HuH-7.5 (cell line): ENCODE measurements around the gene SRBD1.
"Not testable (repeated sequence)": the region's sequence is repeated elsewhere in the genome, so short reads cannot be mapped to it uniquely, and the experiment has no call there.

Experiments used
- DNase-seq: peaks from one replicate; pipeline ENCODE4 v3.0.0; 2011; ENCODE audit warnings: low spot score

SRBD1 gene

DNA sequence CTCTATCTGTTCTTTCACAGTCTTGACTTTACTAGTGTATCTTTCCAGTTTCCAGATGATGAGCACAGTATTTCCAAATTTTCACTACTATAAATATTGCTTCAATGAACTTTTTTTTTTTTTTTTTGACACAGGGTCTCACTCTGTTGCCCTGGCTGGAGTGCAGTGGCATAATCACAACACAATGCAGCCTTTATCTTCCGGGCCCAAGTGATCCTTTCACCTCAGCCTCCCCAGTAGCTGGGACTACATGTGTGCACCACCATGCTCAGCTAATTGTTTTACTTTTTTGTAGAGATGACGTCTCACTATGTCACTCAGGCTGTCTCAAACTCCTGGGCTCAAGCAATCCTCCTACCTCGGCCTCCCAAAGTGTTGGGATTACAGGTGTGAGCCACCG is 142.8 kb downstream of the SRBD1 start:
- DNase-seq, result no peak

DNA sequence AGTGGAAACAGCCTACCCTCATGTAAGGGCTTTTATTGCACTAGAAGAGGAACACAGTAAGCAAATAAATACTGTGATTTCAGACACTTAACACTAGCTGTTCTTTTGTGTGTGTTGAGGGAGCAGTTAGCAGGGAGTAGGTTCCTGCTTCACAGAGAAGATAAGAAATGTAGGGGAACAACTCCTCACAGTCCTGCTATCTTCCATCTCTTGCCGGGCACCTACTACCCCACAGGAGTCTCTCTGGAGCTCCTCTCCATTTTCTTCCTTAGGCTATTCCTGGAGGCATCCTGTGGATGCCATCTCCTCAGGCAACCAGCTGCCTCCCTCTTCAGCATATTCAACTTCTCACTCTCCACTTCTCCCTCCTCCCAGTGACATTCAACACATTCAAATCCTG is 145.0 kb downstream of the SRBD1 start:
- DNase-seq, result no peak

DNA sequence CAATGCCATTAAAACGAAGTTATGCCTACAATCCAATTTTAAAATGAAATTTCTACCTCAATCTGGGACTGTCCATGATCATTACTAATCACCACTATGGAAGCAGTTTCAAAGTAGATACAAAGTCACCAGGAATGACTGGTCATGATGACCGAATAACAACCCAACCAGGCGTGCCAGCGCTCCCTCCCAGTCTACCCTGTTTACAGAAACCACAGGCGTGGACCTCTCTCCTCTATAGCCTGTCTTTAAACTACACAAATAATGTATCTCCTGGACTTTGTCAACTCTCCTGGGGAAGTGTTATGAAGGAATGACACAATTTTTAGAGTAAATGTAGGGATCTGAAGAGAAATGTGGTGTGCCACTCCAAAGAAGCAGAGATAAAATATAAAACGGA is 150.2 kb downstream of the SRBD1 start:
- DNase-seq, result no peak

DNA sequence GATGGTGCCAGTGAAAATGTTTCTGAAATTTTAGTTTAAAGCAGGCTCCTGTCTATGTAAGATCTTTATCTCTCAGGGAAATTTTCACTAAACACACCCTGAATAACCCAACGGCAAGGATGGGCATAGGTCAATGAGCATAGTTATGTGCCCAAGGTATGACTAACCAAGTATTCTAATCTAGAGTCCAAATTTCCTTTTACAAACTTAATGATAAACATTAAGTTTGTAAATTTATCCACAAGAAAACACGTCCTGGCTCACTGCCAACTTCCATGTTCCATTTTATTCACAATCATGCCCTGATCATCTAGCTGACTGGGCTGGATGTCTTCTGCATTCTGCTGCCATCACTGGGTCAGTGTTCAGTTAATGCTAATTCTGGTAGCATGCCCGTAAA is 151.2 kb downstream of the SRBD1 start:
- DNase-seq, result no peak

DNA sequence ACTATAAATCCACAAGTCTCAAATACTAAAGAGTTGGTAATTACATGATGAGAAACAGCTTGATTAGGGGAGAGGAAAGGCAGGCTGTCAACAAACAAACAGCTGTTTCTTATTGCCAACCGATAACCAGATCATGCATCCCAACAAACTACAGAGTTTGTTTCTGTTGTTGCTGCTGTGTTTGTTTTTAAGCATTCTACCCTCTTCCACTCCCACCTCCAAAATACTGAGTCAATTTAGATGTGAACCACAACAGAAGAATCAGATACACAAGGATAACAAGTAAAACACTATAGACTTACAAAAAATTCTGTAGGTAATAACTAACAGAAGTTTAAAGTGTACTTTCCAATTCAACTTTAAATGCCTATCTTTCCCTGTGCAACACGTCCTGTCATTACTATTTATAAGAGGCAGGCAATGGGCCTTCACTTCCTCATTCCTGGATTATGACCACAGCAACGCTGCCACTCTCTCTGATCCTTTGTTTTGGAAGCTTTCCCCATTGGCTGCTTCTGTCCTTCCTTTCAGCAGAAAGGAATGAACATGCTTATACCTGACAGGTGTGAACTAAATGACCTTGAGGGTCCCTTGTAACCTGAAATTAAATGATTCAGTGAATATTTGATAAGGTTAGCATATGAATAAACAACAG is 152.0 kb downstream of the SRBD1 start:
- DNase-seq, result no peak

DNA sequence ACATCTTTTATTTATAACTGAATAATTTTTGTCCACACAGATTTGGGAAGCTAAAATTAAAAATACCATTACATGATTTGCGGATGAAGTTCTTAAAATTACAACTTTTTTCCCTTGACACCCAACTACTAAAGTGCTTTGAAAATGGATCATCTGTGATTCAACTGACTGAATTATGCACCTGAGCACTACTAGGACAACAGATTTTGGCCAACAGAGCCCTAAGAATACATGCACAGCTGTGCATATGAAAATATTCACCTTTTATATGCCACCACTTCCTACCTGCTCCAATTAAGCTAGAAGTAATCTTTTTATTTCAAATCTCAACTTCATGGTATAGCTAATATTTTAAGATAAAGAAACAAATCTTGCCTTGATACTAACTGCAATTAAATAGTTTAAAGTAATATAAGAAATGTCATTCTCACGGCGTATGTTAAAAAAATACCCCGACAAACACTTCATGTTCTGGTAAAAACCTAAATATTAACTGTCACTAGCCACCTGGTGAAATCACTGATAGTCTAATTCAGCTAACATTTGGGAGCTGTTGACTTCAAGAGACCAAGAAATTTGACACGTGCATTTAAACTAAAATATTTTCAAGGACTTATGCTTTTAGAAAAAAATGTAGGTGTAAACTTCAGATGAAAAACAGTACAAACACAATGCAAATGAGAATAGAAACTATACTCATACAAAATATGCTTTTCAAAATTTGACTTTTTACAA is 153.7 kb downstream of the SRBD1 start:
- no peak for DNase-seq

DNA sequence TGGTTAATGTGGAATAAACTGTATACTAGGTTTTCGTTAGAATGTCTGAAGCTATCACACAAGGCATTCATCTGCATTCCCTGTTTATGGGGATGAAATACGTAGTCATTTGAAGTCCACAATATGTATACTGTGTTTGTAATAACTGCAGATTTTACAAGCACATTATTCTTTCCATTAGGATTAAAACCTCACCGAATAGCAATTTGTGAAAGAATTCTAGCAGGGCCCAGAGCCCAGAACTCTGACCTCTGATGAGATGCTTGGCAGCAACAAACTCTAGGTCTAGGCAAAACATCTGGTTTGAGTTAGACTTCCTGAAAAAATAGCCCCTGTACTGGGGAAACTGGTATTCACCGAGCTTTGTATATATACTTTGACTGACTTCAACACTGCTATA is 158.2 kb downstream of the SRBD1 start:
- DNase-seq, result no peak

DNA sequence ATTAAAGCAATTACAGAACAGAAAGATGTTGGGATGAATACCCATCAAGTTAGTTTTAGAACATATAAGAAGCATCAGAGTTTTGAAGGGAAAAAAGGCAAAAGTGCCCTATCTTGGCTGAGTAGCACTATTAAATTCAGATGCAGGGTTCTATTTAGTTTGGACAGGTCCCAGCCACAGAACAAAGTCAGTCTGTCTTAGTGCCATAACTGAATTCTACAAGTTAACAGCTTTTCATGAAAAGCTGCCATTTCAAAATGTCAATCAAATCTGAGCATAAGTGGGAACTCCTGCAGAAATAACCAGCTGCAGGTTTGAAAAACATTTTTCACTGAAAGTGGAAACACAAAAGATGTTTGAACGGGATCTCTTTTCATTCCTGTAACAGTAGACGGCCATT is 160.4 kb downstream of the SRBD1 start:
- DNase-seq, result no peak

DNA sequence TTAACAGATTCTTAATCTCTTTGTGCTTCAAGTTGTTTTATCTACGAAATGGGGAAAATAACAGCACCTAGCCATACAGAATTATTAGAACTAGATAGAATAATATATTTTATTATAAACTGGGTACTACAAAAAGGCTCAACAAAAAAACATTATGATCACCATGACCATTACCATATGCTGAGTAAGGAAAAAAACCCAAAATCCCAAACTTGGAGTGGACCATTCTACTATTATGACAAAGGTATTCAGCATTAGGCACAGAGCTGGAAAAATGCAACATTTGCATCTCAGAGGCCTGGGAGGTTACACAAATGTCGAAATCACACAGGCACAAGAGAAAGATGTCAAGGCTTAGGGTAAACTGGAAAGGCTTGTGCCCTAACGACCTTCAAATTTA is 162.8 kb downstream of the SRBD1 start:
- DNase-seq, result no peak

DNA sequence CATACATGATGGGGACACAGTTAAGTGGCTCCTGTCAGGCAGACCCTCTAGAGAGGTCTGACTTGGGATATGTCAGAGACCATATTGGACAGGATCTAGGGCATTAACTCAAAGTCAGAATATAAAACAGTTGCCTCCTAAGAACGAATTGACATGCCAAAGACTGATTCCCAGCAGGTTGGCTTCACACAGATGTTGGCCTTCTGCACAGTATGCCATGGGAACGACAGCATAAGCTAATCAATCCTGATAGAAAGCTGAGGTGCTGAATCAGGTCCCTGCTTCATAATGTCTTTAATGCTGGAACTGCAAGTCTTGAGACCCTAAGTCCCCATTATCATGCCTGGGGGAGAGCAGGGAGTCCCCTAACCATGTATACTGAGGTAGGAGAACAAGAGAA is 165.1 kb downstream of the SRBD1 start:
- DNase-seq, result no peak

DNA sequence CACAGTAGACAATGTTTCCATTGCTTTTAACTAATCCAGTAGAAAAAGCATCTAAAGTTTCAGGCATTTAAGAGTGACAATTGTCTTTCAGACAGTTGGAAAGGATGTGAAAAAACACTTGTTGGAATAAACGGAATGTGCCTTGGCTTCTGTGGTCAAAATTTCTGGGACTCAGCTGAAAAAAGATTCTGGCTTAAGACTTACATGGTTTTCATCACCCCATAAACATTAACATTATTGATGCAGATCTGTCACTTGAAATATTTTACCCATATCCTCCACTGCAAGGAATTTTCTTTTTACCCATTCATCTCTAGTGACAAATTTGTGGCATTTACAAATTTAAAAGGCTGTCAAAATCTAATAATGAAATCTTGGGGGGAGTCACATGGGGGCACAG is 166.0 kb downstream of the SRBD1 start:
- no peak for DNase-seq

DNA sequence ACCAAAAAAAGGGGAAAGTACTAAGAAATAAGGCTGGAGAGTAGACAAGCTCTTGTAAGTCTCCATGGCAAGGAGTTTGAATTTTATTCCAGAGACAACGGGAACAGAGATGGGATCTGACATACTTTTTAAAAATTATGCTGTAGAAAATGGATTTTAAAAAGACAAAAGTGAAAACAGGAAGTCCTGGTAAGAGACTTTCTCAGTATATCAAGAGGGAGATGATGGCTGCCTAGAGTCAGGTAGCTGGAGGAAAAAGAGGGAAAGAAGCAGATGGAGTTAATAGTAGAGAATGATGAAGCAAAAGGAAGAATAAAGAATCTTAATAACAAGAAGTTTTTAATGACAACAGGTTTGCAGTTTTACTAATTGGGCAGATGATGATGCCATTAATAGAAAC is 168.1 kb downstream of the SRBD1 start:
- no peak for DNase-seq

DNA sequence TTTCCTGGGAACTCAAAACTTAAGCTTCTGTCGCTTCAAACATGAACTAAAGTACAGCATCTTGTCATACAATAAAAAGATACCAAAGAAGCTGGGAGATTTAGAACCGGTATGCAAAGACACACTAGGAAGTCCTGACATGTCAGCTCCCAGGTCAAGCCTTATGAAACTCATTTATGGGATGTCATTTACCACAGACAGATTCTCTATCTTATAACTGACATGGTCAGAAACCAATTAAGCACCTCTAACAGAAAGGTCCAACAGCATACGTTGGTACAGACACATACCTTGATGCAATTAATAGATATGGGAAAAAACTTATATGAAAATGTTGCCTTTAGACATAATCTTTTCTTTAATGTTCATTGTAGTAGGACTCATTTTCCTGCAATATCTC is 169.0 kb downstream of the SRBD1 start:
- no peak for DNase-seq

DNA sequence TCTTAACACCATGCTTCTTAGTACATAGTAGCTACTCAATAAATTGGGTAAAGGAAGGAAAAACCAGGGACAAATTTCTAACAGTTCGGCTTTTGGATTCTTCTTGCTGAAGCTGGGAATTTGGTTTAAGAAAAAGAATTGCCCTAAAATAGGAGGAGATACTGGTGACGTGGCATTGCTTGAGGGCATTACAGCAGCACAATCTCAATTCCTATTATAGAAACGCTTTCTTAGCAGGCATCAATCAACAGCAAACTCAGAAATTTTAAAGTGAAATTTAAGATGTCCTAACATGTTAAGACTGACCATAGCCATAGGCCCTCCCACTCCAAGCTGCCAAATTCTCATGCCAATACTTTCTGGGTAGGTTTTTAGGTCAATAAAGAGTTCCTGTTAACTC is 169.5 kb downstream of the SRBD1 start:
- no peak for DNase-seq

DNA sequence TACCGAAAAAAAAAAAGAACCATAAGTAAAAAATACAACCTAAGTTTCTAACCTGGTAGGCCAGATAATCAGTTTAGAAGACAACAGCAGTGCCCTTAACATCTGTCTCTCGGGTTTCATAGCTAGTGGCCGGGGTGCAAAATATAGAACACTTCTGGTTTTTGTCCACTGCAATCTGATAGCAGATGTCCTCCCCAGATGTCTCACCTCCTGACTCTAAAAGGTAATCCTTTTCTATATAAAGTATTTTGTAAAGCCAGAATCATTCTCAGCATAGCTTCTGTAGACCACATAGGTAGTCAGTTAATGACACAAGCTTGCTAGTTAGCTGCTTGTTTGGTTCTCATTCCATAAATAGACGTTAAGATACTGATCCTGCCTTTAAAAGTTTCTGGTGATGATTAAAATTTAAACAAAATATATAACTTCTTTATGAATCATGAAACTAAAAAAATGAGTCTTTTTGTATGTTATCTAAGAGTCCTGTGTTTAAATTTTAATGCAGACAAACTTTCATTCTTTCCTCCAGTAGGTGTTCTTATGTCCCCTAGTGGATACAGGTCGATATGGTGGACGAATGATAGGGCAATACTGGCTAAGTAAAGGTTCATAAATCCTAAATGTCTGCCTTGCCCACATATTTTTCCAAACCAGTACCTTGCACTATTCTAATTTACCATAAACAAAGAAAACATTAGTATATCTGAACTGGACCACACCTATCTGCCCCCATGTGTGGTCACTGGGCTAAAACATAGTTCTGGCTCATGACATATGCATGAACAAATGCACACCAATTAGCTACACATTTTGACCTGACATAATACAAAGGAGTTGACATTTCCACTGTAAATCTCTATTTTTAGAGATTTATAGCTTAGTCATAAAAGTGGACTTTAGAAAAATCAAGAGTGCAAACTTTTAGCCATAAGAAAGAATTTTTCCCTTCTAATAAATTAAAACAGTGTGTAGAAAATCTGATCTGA is 171.0 kb downstream of the SRBD1 start:
- DNase-seq, result peak; percentile 3

DNA sequence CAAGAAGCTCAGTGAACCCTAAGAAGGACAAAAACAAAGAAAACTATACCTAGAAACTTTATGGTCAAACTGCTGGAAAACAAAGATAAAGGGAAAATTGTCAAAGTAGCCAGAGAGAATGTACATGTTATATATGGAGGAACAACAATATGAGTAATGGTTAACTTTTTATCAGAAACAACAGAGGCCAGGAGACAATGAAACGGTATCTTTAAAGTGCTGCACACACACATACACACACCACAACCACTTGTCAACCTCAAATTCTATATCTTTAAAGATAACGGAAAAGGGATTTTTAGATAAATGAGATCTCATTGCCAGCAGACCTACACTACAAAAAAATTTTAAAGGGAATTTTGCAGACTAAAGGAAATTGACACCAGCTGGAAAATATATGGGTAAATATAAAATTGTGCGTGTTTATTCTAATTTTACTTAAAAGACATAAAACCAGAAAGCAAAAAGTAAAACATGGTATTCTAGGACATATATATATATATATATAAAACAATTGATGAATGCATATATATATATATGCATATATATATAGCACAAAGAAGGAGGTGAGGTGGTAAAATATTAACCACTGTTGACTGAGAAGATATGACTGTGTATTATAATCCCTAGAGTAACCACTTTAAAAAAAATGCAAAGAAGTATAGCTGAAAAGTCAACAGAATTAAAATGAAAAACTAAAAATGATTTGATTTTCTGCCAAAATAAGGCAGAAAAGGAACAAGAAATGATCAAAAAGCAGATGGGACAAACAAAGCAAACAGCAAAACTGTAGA is 172.0 kb downstream of the SRBD1 start:
- DNase-seq, result no peak

DNA sequence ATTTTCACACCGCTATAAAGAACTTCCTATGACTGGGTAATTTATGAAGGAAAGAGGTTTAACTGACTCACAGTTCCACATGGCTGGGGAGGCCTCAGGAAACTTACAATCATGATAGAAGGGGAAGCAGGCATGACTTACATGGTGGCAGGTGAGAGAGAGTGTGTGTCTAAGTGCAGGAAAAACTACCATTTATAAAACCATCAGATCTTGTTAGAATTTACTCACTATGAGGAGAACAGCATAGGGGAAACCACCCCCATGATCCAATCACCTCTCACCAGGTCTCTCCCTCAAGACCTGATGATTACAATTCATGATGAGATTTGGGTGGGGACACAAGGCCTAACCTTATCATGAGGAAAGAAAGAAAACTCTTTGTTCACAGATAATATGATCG is 174.6 kb downstream of the SRBD1 start:
- no peak for DNase-seq

DNA sequence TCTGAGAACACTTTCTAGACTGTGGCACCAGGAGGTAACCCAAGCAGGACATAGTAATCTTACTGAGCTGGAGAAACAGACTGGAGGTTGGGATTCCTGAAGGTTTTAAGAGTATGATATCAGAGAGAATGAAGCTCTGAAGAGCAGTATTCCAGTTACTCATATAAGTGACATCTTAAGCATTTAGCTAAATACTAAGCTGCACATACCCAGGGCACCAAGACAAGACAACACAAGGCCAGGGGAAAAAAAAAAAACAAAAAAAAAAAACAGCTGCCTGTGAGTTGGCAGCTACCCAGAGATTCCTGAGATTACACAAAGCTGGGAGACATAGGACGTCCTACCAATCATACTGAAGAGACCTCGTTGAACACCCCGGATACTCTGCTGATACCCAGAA is 175.8 kb downstream of the SRBD1 start:
- DNase-seq, result no peak

DNA sequence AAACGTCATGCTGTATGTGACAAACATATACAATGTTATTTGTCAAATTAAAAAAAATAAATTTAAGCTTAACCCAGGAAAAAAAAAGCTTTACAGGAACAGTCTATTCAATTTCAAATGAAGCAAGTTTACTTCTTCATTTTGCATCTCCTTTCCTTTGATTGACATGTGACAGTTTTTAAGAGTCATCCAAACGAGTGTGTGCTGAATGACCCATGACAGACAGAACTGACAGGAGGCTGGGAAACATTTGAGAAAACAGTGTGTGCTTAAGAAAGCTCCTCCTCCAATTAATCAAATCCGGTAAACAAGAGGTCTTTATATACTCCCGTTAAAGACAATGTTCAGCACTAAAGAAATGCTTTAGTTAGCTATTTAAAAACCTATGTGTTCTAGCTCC is 177.7 kb downstream of the SRBD1 start:
- DNase-seq, result no peak

DNA sequence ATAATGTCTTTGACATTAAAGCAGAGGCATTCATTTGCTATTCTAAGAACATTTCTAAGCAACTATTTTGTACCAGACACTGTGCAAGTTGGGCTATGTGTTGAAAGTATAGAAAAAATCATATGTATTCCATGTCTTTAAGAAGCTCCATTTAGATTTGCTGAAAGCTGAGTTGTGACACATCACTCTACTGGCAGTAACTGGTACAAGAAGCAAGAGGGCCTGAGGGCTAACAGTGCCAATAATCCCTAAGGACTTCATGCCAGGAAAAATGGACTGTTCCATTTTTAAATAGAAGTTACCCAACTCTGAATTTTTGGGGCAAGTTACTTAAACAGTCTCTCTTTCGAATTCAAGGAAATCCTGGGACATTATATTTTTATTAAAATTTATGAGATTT is 178.7 kb downstream of the SRBD1 start:
- no peak for DNase-seq

DNA sequence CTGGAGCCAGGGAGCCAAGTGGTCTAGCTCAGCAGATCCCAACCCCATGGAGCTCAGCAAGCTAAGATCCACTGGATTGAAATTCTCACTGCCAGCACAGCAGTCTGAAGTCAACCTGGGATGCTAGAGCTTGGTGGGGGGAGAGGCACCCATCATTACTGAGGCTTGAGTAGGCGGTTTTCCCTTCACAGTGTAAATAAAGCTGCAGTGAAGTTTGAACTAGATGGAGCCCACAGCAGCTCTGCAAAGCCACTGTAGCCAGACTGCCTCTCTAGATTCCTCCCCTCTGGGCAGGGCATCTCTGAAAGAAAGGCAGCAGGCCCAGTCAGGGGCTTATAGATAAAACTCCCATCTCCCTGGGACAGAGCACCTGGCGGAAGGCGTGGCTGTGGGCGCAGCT is 185.0 kb downstream of the SRBD1 start:
- not testable (repeated sequence) for DNase-seq

DNA sequence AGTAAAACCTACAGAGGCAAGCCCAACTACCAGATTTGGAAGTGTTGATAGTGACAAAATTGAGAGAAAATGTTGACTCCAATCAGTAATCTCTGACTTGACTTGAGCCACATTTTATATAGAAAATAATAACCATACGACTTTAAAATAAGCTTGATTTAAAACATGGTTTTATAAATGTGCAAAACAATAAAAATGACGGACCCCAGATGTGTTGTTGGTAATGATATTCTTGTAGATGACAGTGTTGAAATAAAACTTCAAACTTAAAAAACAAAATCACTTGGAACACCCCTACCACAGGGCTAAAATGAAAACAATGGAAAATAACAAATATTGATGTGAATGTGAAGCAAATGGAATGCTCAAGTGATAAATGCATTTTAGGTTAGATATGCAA is 188.1 kb downstream of the SRBD1 start:
- no peak for DNase-seq
